ENCODE results near the gene FRAS1. TPM values are rescaled to one million over a fixed set of nuclear protein-coding genes. Genes with fewer than 3 reads are reported as not detected.
A peak's percentile ranks its signal among the peaks of the same experiment; 100 is the strongest.
"Not testable (repeated sequence)": the region's sequence is repeated elsewhere in the genome, so short reads cannot be mapped to it uniquely, and the experiment has no call there.

FRAS1 gene
- 1 to 10 TPM in 4 of 7 donors, under 1 TPM in 3; 0.63 to 5.3 (median 1.6) TPM for total RNA-seq
- polyA plus RNA-seq, result 1 to 10 TPM in 1 of 2 donors, under 1 TPM in 1; 0.16 to 1.4 TPM
- long read RNA-seq, donor 1, result 0 reads
- long read RNA-seq, donor 2, result 0 reads
- long read RNA-seq, donor 3, partial matches to known transcripts, result 0 of 2 reads
- long read RNA-seq, donor 3, other reads (novel, unspliced or antisense), result 2 of 2 reads

DNA sequence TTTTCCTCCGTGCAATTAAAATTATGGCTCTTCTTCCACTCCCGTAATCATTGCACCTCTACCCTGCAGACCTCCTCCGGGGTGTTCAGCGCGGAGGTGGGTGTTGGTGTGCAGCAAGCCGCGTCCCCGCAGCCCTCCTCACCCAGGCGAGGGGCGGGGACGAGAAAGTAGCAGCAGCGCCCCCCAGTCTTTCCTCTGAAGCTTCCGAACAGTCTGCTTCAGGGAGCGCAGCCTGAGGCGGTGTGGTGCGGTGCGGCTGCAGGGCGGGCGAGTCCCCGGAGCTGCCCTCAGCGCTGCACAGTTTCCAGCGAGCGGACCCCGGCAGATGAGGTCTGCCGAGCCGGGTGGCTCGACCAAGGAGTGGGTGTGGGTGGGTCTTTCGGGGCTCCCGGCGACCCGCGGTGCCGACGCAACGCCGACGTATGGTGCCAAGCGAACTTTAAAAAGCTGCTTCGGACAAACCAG lies at the start of gene FRAS1:
Gene FRAS1, plus strand, starts transcription at position 189 of the 465 bp plus-strand sequence. CDS start 687 bp downstream, outside the sequence.
- H3K36me3 ChIP-seq, result no peaks in the 10 kb centered on the region
- H3K9me3 ChIP-seq, result no peaks in the 10 kb centered on the region
- H3K4me3 ChIP-seq, result peak within 1 kb of the TSS; percentile 42
- TF ChIP-seq POLR2A (IDR thresholded peaks at IDR 0.05), result no peak
- TF ChIP-seq EP300 (IDR thresholded peaks at IDR 0.05), result no peak
- TF ChIP-seq, protein P1, sequence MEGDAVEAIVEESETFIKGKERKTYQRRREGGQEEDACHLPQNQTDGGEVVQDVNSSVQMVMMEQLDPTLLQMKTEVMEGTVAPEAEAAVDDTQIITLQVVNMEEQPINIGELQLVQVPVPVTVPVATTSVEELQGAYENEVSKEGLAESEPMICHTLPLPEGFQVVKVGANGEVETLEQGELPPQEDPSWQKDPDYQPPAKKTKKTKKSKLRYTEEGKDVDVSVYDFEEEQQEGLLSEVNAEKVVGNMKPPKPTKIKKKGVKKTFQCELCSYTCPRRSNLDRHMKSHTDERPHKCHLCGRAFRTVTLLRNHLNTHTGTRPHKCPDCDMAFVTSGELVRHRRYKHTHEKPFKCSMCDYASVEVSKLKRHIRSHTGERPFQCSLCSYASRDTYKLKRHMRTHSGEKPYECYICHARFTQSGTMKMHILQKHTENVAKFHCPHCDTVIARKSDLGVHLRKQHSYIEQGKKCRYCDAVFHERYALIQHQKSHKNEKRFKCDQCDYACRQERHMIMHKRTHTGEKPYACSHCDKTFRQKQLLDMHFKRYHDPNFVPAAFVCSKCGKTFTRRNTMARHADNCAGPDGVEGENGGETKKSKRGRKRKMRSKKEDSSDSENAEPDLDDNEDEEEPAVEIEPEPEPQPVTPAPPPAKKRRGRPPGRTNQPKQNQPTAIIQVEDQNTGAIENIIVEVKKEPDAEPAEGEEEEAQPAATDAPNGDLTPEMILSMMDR (IDR thresholded peaks at IDR 0.05), result no peak
- WGBS, 3 donors, result 0% methylated on average over 26 to 39 of the region's 39 CpGs
- H3K27ac ChIP-seq, result no peak within 1 kb of the TSS
- DNase-seq, result peak in 4 of 5 donors; percentile 8 to 36 (median 22)
- no peaks in the 10 kb centered on the region for H3K27me3 ChIP-seq
- intact Hi-C loops (cut with DNase I), result no loop called here
- peaks cover 9% of the 10 kb centered on the region for H3K4me1 ChIP-seq (ENCODE audit: insufficient read depth)

GRCh38 chr4:78011003-78011402 lies 46.1 kb upstream of the FRAS1 start:
- H3K27ac ChIP-seq; H3K27me3 ChIP-seq; H3K36me3 ChIP-seq; H3K4me1 ChIP-seq (ENCODE audit: insufficient read depth); H3K9me3 ChIP-seq; H3K4me3 ChIP-seq; intact Hi-C loops (cut with DNase I); DNase-seq: not testable (repeated sequence)
- WGBS, 3 donors, result 88 to 97% (median 89%) methylated on average over 5 of the region's 5 CpGs

DNA sequence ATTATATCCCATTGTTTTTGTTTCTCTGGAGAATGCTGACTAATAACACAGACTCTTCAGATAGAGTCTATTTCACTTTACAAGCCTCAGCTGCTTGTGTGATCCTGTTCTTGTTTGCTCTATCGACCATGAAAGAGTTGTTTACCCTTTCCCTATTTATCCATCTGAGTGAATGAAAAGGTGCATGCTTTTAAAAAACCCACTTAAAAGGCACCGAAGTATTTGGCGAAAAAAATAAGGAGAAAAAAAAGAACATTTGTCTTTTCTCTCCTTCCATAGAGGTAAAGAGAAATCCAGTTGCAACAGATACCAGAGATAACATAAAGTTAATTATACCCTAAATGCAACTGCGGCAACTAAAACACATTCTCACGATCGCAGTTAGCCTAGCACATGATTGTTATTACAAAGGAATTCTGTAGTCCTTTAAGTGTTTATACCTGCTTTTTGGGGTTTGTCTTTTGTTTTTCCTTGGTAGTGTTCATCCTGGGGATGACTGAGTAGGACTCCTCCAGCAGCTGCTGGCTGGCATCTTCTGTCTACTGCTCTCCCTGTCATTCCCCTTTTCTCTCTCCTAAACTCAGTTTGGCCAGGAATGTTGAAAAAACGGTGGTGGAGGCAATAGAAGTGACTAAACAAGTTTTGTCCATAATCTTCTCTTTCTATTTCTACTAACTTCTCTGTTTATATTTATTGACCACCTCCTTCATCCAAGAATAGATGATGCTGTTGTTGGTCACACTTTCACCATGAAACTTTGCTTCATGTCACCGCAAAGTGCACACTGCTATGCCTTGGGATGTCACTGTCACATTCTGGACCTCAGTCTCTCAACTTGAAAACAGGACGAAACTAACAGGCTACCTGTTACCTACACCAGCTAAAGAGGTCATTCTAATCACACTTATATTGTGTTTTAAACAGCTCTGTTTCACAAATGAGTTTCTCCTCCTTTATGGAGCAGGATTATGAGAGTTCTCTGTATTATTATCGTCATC lies 41.9 kb upstream of the FRAS1 start:
- intact Hi-C loops (cut with DNase I), result no loop called here
- Histone ChIP-seq H3K27me3 (no peaks in the 10 kb centered on the region), H3K4me3 (no peak overlapping the region), H3K4me1 (ENCODE audit: insufficient read depth) (no peaks in the 10 kb centered on the region), H3K9me3 (no peaks in the 10 kb centered on the region), H3K36me3 (no peaks in the 10 kb centered on the region), H3K27ac (no peak overlapping the region)
- 78 to 84% (median 84%) methylated on average over 10 of the region's 10 CpGs for WGBS, 3 donors
- TF ChIP-seq EP300 (IDR thresholded peaks at IDR 0.05), result no peak
- TF ChIP-seq POLR2A (IDR thresholded peaks at IDR 0.05), result no peak
- TF ChIP-seq, protein P1 (IDR thresholded peaks at IDR 0.05), result no peak
- no peak for DNase-seq

GRCh38 chr4:78018271-78019049 lies 38.7 kb upstream of the FRAS1 start:
- no peaks in the 10 kb centered on the region for H3K4me1 ChIP-seq (ENCODE audit: insufficient read depth)
- no peaks in the 10 kb centered on the region for H3K36me3 ChIP-seq
- intact Hi-C loops (cut with DNase I), result no loop called here
- no peak for DNase-seq
- no peak overlapping the region for H3K4me3 ChIP-seq
- no peaks in the 10 kb centered on the region for H3K27me3 ChIP-seq
- 34 to 47% (median 41%) methylated on average over 3 of the region's 3 CpGs for WGBS, 3 donors
- no peak overlapping the region for H3K27ac ChIP-seq
- H3K9me3 ChIP-seq, result no peaks in the 10 kb centered on the region
- TF ChIP-seq POLR2A (IDR thresholded peaks at IDR 0.05), result no peak
- TF ChIP-seq, protein P1 (IDR thresholded peaks at IDR 0.05), result no peak
- no peak for TF ChIP-seq EP300 (IDR thresholded peaks at IDR 0.05)

Data from ovary (tissue), 10 donors.